B cell (primary cell): Measurements from ENCODE around the gene BACH2. TPM values are rescaled to one million over a fixed set of nuclear protein-coding genes. Genes with fewer than 3 reads are reported as not detected.

ENCODE experiments used
- ATAC-seq: fragments of 200-7000 bp; cut with Tn5 transposase; one replicate; pipeline ENCODE4 v1.10.0; 2021; ENCODE audit warnings: low read depth, mild to moderate bottlenecking, moderate number of reproducible peaks, moderate library complexity
- CTCF ChIA-PET: fragments of 350-600 bp; sonication (Branson Sonifier 250); formaldehyde crosslinking; loops from one replicate; lab custom pipeline; 2021; ENCODE audit warnings: antibody characterized with exemption, inconsistent platforms; lab: Charles Lee
- POLR2A ChIA-PET: fragments of 350-600 bp; sonication (Branson Sonifier 250); formaldehyde crosslinking; loops from one replicate; lab custom pipeline; 2021; ENCODE audit warnings: antibody characterized with exemption; lab: Charles Lee
- DNase-seq: peaks from one replicate; pipeline ENCODE4 v3.0.0; 2013
- H2AFZ ChIP-seq: 2 replicates; pipeline ENCODE4 v1.6.1; 2012; ENCODE audit warnings: mild to moderate bottlenecking, low read depth, low read length; ENCODE audit not compliant: insufficient read depth, poor library complexity, severe bottlenecking
- H3K27ac ChIP-seq, 2 donors: 1 replicate in 1 of 2; 2 replicates in 1 of 2; pipeline ENCODE4 v1.5.1; 2012 to 2013; ENCODE audit warnings: low read length in 2 of 2, mild to moderate bottlenecking in 2 of 2, moderate library complexity in 1 of 2
- H3K27me3 ChIP-seq, 4 experiments: fragments of 200-600 bp in 1 of 4; sonication (generic) in 1 of 4; replicated peaks in 1 of 4; 1 replicate in 2 of 4; 2 replicates in 2 of 4; pipeline versions ENCODE4 v1.6.1 to v1.7.0; 2013 to 2016; ENCODE audit warnings: low read length in 3 of 4, mild to moderate bottlenecking in 2 of 4, mixed read lengths in 1 of 4, moderate library complexity in 1 of 4; ENCODE audit not compliant: insufficient read depth in 4 of 4, control insufficient read depth in 3 of 4; ENCODE audit errors: control extremely low read depth in 1 of 4
- H3K36me3 ChIP-seq, 2 experiments: replicated peaks in 1 of 2; 1 replicate in 1 of 2; 2 replicates in 1 of 2; pipeline versions ENCODE4 v1.6.1 to v1.7.1; 2013; ENCODE audit warnings: low read length in 1 of 2; ENCODE audit not compliant: insufficient read depth in 2 of 2, control insufficient read depth in 1 of 2; ENCODE audit errors: control extremely low read depth in 1 of 2, extremely low read depth in 1 of 2
- H3K4me1 ChIP-seq, 2 donors: fragments of 200-600 bp in 1 of 2; sonication (generic) in 1 of 2; 1 replicate in 1 of 2; 2 replicates in 1 of 2; pipeline versions ENCODE4 v1.5.1 to v1.6.1; 2013 to 2017; ENCODE audit warnings: low read length in 2 of 2; ENCODE audit not compliant: control insufficient read depth in 2 of 2, insufficient read depth in 2 of 2
- H3K4me2 ChIP-seq: replicated peaks from 2 replicates; pipeline ENCODE3; 2012; ENCODE audit warnings: mild to moderate bottlenecking, low read depth, low read length; ENCODE audit not compliant: poor library complexity, severe bottlenecking
- H3K4me3 ChIP-seq, 5 experiments: fragments of 200-600 bp in 1 of 5; sonication (generic) in 1 of 5; 1 replicate in 3 of 5; 2 replicates in 2 of 5; pipeline versions ENCODE4 v1.5.1 to v1.7.0; 2011 to 2016; ENCODE audit warnings: low read length in 4 of 5, mild to moderate bottlenecking in 4 of 5, low read depth in 2 of 5, control low read depth in 1 of 5, moderate library complexity in 1 of 5; ENCODE audit not compliant: insufficient read depth in 1 of 5; ENCODE audit errors: control extremely low read depth in 1 of 5, extremely low read depth in 1 of 5
- H3K79me2 ChIP-seq: fragments of 200-600 bp; sonication (generic); one replicate; pipeline ENCODE4 v1.6.0; 2016; ENCODE audit warnings: low read length; ENCODE audit not compliant: control insufficient read depth, insufficient read depth
- H3K9ac ChIP-seq: fragments of 200-600 bp; sonication (generic); 2 replicates; pipeline ENCODE4 v1.6.1; 2017; ENCODE audit warnings: mild to moderate bottlenecking, low read length, moderate library complexity
- H3K9me3 ChIP-seq, 3 donors: one replicate each; pipeline versions ENCODE4 v1.6.1 to v1.7.1; 2013; ENCODE audit warnings: low read length in 2 of 3; ENCODE audit not compliant: control insufficient read depth in 2 of 3, insufficient read depth in 1 of 3; ENCODE audit errors: control extremely low read depth in 1 of 3
- H4K20me1 ChIP-seq: 2 replicates; pipeline ENCODE4 v1.6.0; 2012; ENCODE audit warnings: mild to moderate bottlenecking, low read length; ENCODE audit not compliant: insufficient read depth, control insufficient read depth, poor library complexity, severe bottlenecking
- H3K27ac Mint-ChIP-seq: one replicate; pipeline ENCODE4 v1.8.0; 2021; ENCODE audit warnings: mixed read lengths
- H3K27me3 Mint-ChIP-seq: one replicate; pipeline ENCODE4 v1.8.0; 2021; ENCODE audit warnings: mixed read lengths
- H3K4me1 Mint-ChIP-seq: one replicate; pipeline ENCODE4 v1.8.0; 2021; ENCODE audit warnings: mixed read lengths
- H3K4me3 Mint-ChIP-seq: one replicate; pipeline ENCODE4 v1.8.0; 2021; ENCODE audit warnings: mixed read lengths
- H3K9me3 Mint-ChIP-seq: one replicate; pipeline ENCODE4 v1.8.0; 2022; ENCODE audit warnings: mixed read lengths; ENCODE audit not compliant: insufficient read depth
- EZH2 ChIP-seq: IDR thresholded peaks from 2 replicates; pipeline ENCODE4 v1.6.1; 2012; ENCODE audit warnings: borderline replicate concordance, low read depth, mild to moderate bottlenecking, moderate library complexity, low read length; ENCODE audit not compliant: insufficient read depth, poor library complexity, severe bottlenecking
- WGBS: methylation state at CpG from one replicate; pipeline ENCODE4 v1.1.5; 2013; ENCODE audit warnings: missing lambda C conversion rate; ENCODE audit not compliant: insufficient coverage; 5-methylcytosine and 5-hydroxymethylcytosine counted together
- intact Hi-C: fragments of 100-400 bp; cut with micrococcal nuclease; formaldehyde crosslinking; loops from one replicate; pipeline ENCODE4 v1.10.0; 2022
- polyA plus RNA-seq: library from polyadenylated mRNA; depleted of rRNA; stranded (reverse); fragments of >200 nt; gene quantifications from 2 replicates; pipeline ENCODE4 v1.2.3, GENCODE V29; 2012
- total RNA-seq, 2 donors: library from RNA; stranded (reverse); fragments of 120-200 nt in 1 of 2; gene quantifications; 1 replicate in 1 of 2; 2 replicates in 1 of 2; pipeline versions ENCODE4 v1.2.3 to v1.2.4, GENCODE V29; 2013 to 2022
- TF ChIP-seq, protein P1 (sequence below): fragments of 200-600 bp; IDR thresholded peaks from one replicate; pipeline ENCODE4 v1.8.0; 2022; ENCODE audit warnings: antibody characterized with exemption, mild to moderate bottlenecking

The BACH2 gene
- total and polyA plus RNA-seq, 2 donors (not counting 1 experiment from before 2014, with no cell fraction given) = 41.1 to 235 TPM

DNA sequence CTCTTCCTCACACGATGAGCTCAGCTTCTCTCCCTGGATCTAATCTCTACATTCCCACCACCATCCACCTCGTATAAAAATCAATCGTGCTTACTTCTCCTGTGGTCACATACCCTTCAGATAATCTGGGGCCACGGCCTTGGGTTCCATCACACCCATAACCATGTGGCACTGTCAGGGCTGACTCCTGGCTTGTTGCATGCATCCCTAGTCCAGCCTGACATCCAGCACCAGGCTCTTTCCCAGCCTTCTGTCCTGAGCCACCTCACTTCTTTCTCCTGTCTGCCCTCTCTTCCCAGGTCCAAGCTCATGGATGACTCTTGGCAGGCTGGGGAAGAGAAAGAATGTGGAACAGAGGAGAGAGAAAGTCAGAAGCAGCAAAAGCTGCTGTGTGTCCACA lies 199.8 kb downstream of the BACH2 start:
- ChIA-PET CTCF (interaction anchor here (1.3 kb wide), 1 partner anchor 383 kb away, joined by 4 read pairs; no protein-coding TSS in a partner anchor), POLR2A (no interaction called here)
- H3K27ac Mint-ChIP-seq = peak overlapping the region; percentile 8
- Histone ChIP-seq H3K4me3 (no peak overlapping the region), H4K20me1 (peaks cover 97% of the 10 kb centered on the region), H3K79me2 (peaks cover 93% of the 10 kb centered on the region), H3K9ac (no peak overlapping the region), H3K27me3 (no peaks in the 10 kb centered on the region), H3K9me3 (no peaks in the 10 kb centered on the region), H3K4me2 (no peak overlapping the region), H3K27ac (peak overlapping the region in 1 of 2 donors; percentile 38), H2AFZ (no peak overlapping the region), H3K36me3 (peaks cover 4 to 7% of the 10 kb centered on the region in 2 experiments), H3K4me1 (peaks cover 67 to 82% of the 10 kb centered on the region in 2 donors)
- H3K27me3 Mint-ChIP-seq = no peaks in the 10 kb centered on the region
- 95% methylated on average over 4 of the region's 4 CpGs for WGBS
- H3K9me3 Mint-ChIP-seq = peaks cover 2% of the 10 kb centered on the region
- H3K4me1 Mint-ChIP-seq = peaks cover 88% of the 10 kb centered on the region
- no peak overlapping the region for H3K4me3 Mint-ChIP-seq
- ATAC-seq (no peak), DNase-seq (no peak)
- TF ChIP-seq, protein P1, sequence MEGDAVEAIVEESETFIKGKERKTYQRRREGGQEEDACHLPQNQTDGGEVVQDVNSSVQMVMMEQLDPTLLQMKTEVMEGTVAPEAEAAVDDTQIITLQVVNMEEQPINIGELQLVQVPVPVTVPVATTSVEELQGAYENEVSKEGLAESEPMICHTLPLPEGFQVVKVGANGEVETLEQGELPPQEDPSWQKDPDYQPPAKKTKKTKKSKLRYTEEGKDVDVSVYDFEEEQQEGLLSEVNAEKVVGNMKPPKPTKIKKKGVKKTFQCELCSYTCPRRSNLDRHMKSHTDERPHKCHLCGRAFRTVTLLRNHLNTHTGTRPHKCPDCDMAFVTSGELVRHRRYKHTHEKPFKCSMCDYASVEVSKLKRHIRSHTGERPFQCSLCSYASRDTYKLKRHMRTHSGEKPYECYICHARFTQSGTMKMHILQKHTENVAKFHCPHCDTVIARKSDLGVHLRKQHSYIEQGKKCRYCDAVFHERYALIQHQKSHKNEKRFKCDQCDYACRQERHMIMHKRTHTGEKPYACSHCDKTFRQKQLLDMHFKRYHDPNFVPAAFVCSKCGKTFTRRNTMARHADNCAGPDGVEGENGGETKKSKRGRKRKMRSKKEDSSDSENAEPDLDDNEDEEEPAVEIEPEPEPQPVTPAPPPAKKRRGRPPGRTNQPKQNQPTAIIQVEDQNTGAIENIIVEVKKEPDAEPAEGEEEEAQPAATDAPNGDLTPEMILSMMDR = no peak
- no peak for TF ChIP-seq EZH2
- intact Hi-C loops = no loop called here

- Mint-ChIP-seq H3K27me3 (no peaks in the 10 kb centered on the region), H3K4me3 (peak overlapping the region; percentile 8), H3K9me3 (no peaks in the 10 kb centered on the region), H3K4me1 (peaks cover 83% of the 10 kb centered on the region), H3K27ac (peak overlapping the region; percentile 10)
- DNase-seq = no peak
- H3K27me3 ChIP-seq = no peaks in the 10 kb centered on the region
- H3K27ac ChIP-seq = peak overlapping the region in 1 of 2 donors; percentile 38
- H3K4me1 ChIP-seq = peaks cover 59 to 72% of the 10 kb centered on the region in 2 donors
- no peaks in the 10 kb centered on the region for H3K9me3 ChIP-seq
- ChIA-PET POLR2A (interaction anchor here (0.7 kb wide), 1 partner anchor 227 kb away, joined by 5 read pairs; no protein-coding TSS in a partner anchor), CTCF (interaction anchor here (1.7 kb wide), 1 partner anchor 115 kb away, joined by 4 read pairs; no protein-coding TSS in a partner anchor)
- H3K36me3 ChIP-seq = peaks cover 4 to 7% of the 10 kb centered on the region in 2 experiments
- H3K79me2 ChIP-seq = peaks cover 93% of the 10 kb centered on the region
- H4K20me1 ChIP-seq = peaks cover 96% of the 10 kb centered on the region
- H3K9ac ChIP-seq = no peak overlapping the region
- H3K4me3 ChIP-seq = no peak overlapping the region
- no CpG with 5 or more reads among the region's 3 CpGs for WGBS
- no peak for ATAC-seq
- intact Hi-C loops = no loop called here
- no peak overlapping the region for H2AFZ ChIP-seq
- no peak for TF ChIP-seq EZH2
- TF ChIP-seq, protein P1 = no peak
- no peak overlapping the region for H3K4me2 ChIP-seq
Observed at GRCh38 chr6:90095788-90096187, 200.9 kb downstream of the BACH2 start.
